ENCODE measurements around the gene POPDC3. TPM values are rescaled to one million over a fixed set of nuclear protein-coding genes. Genes with fewer than 3 reads are reported as not detected.

POPDC3 gene
- total RNA-seq, 1 experiment from 2014 or later, result 3.8 TPM

- Mint-ChIP-seq H3K4me3 (ENCODE audit: low read depth, unreplicated experiment) (no peak overlapping the region), H3K36me3 (ENCODE audit: insufficient read depth, unreplicated experiment) (peaks cover 10% of the 10 kb centered on the region), H3K27me3 (ENCODE audit: unreplicated experiment) (no peaks in the 10 kb centered on the region), H3K9me3 (ENCODE audit: low read depth, unreplicated experiment) (peaks cover 5% of the 10 kb centered on the region), H3K4me1 (ENCODE audit: low read depth, unreplicated experiment) (peaks cover 32% of the 10 kb centered on the region), H3K27ac (ENCODE audit: unreplicated experiment) (no peak overlapping the region)
- DNase-seq, result no peak
- intact Hi-C loops (cut with micrococcal nuclease; ENCODE audit: unreplicated experiment), result no loop called here
- no TSS peak for BruUV-seq (replicated peaks)
- TF ChIP-seq CTCF (IDR thresholded peaks at IDR 0.05; ENCODE audit: unreplicated experiment), result no peak
- CTCF ChIA-PET, result no interaction called here
Observed at GRCh38 chr6:105212587-105212986, 32.8 kb upstream of the POPDC3 start.

- Mint-ChIP-seq H3K4me1 (ENCODE audit: low read depth, unreplicated experiment) (peaks cover 32% of the 10 kb centered on the region), H3K27ac (ENCODE audit: unreplicated experiment) (no peak overlapping the region), H3K4me3 (ENCODE audit: low read depth, unreplicated experiment) (no peak overlapping the region), H3K9me3 (ENCODE audit: low read depth, unreplicated experiment) (peaks cover 4% of the 10 kb centered on the region), H3K36me3 (ENCODE audit: insufficient read depth, unreplicated experiment) (peaks cover 10% of the 10 kb centered on the region), H3K27me3 (ENCODE audit: unreplicated experiment) (no peaks in the 10 kb centered on the region)
- no TSS peak for BruUV-seq (replicated peaks)
- intact Hi-C loops (cut with micrococcal nuclease; ENCODE audit: unreplicated experiment), result no loop called here
- no peak for TF ChIP-seq CTCF (IDR thresholded peaks at IDR 0.05; ENCODE audit: unreplicated experiment)
- CTCF ChIA-PET, result no interaction called here
- DNase-seq, result no peak
Observed at GRCh38 chr6:105211831-105212230, 32.0 kb upstream of the POPDC3 start.

GRCh38 chr6:105210932-105211531, 31.2 kb upstream of the POPDC3 start:
- Mint-ChIP-seq H3K4me1 (ENCODE audit: low read depth, unreplicated experiment) (peaks cover 32% of the 10 kb centered on the region), H3K27me3 (ENCODE audit: unreplicated experiment) (no peaks in the 10 kb centered on the region), H3K9me3 (ENCODE audit: low read depth, unreplicated experiment) (peaks cover 4% of the 10 kb centered on the region), H3K36me3 (ENCODE audit: insufficient read depth, unreplicated experiment) (peaks cover 10% of the 10 kb centered on the region), H3K27ac (ENCODE audit: unreplicated experiment) (peak overlapping the region; percentile 13), H3K4me3 (ENCODE audit: low read depth, unreplicated experiment) (no peak overlapping the region)
- BruUV-seq (replicated peaks), result no TSS peak
- CTCF ChIA-PET, result interaction anchor here (1.2 kb wide), 1 partner anchor 26 kb away, joined by 3 read pairs; no protein-coding TSS in a partner anchor
- intact Hi-C loops (cut with micrococcal nuclease; ENCODE audit: unreplicated experiment), result no loop called here
- no peak for TF ChIP-seq CTCF (IDR thresholded peaks at IDR 0.05; ENCODE audit: unreplicated experiment)
- no peak for DNase-seq

DNA sequence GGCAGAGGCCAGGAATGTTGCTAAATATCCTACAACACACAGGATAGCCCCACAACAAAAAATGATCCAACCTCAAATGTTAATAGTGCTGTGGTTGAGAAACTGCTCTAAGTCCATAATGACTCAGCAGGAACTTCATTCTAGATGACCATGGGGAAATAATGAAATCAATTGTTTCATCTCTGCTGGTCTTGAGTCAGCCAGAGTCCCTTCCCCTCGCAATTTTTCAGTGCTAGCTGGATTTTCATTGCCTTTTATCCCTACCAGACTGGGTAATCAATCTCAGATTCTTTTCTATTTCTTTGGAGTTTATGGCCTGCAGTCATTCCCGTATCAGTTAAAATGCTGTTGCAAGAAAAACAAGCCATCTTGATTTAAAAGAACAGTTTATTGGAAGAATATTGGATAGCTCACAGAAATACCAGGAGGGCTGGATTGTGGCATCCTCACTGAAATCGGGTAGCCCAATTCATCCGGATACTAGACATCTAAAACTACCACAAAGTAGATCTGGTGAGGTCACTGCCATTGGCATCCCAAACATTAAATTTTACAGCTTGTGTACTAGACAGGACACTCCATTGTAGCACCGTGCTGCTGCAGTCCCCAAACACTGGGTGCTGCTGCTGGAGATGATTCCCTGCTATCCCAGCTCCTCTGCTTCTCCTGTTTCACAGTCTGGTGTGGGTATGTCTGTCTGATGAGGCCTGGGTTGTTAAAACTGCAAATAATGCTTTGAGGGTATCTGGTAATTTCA, 30.3 kb upstream of the POPDC3 start:
- intact Hi-C loops (cut with micrococcal nuclease; ENCODE audit: unreplicated experiment), result no loop called here
- TF ChIP-seq CTCF (IDR thresholded peaks at IDR 0.05; ENCODE audit: unreplicated experiment), result no peak
- Mint-ChIP-seq H3K36me3 (ENCODE audit: insufficient read depth, unreplicated experiment) (peaks cover 10% of the 10 kb centered on the region), H3K4me1 (ENCODE audit: low read depth, unreplicated experiment) (peaks cover 32% of the 10 kb centered on the region), H3K9me3 (ENCODE audit: low read depth, unreplicated experiment) (peaks cover 4% of the 10 kb centered on the region), H3K27ac (ENCODE audit: unreplicated experiment) (peak overlapping the region; percentile 13), H3K27me3 (ENCODE audit: unreplicated experiment) (no peaks in the 10 kb centered on the region), H3K4me3 (ENCODE audit: low read depth, unreplicated experiment) (no peak overlapping the region)
- CTCF ChIA-PET, result interaction anchor here (1.2 kb wide), 1 partner anchor 27 kb away, joined by 3 read pairs; no protein-coding TSS in a partner anchor
- peak; percentile 20 for DNase-seq
- no TSS peak for BruUV-seq (replicated peaks)

Data from Calu3 (cell line).